Right lobe of liver (tissue), 6 donors: Measurements from ENCODE around the gene TRIM31. TPM values are rescaled to one million over a fixed set of nuclear protein-coding genes. Genes with fewer than 3 reads are reported as not detected.

Experiments used
- ATAC-seq, 4 donors: fragments of 200-7000 bp; cut with Tn5 transposase; one replicate each; pipeline ENCODE4 v1.9.1; 2020; ENCODE audit warnings: mild to moderate bottlenecking in 4 of 4, moderate library complexity in 4 of 4
- DNase-seq, 3 donors: peaks; one replicate each; pipeline ENCODE4 v3.0.0-alpha.2; 2020
- H3K27ac ChIP-seq, 3 donors: fragments of 200-600 bp; one replicate each; pipeline ENCODE4 v1.8.0; 2022
- H3K27me3 ChIP-seq, 2 donors: fragments of 200-600 bp; one replicate each; pipeline ENCODE4 v1.8.0; 2022
- H3K36me3 ChIP-seq, 4 donors: fragments of 200-600 bp; sonication (generic) in 1 of 4; one replicate each; pipeline versions ENCODE4 v1.5.1 to v1.8.0; 2017 to 2022; ENCODE audit warnings: control low read depth in 1 of 4
- H3K4me1 ChIP-seq, 4 donors: fragments of 200-600 bp; sonication (generic) in 1 of 4; one replicate each; pipeline versions ENCODE4 v1.5.1 to v1.8.0; 2017 to 2022; ENCODE audit warnings: control low read depth in 1 of 4
- H3K4me3 ChIP-seq, 3 donors: fragments of 200-600 bp; one replicate each; pipeline ENCODE4 v1.8.0; 2022
- H3K9me3 ChIP-seq, 4 donors: fragments of 200-600 bp; sonication (generic) in 1 of 4; one replicate each; pipeline versions ENCODE4 v1.5.1 to v1.8.0; 2017 to 2022; ENCODE audit warnings: control low read depth in 1 of 4
- POLR2A ChIP-seq: fragments of 450-650 bp; IDR thresholded peaks from one replicate; pipeline ENCODE4 v1.6.1; 2017; ENCODE audit warnings: antibody characterized with exemption, mild to moderate bottlenecking
- WGBS: methylation state at CpG from one replicate; pipeline ENCODE4 v1.1.6; 2018; ENCODE audit warnings: low coverage, low lambda C conversion rate; ENCODE audit not compliant: insufficient coverage; ENCODE audit errors: missing lambda C conversion rate; 5-methylcytosine and 5-hydroxymethylcytosine counted together
- intact Hi-C, 2 donors: fragments of 100-400 bp; cut with DNase I; formaldehyde crosslinking; loops; one replicate each; pipeline versions ENCODE4 v1.11.2 to v1.14.1; 2022
- total RNA-seq, 6 experiments: library from RNA; depleted of rRNA in 2 of 6; stranded (reverse); fragments of >200 nt in 2 of 6; fragmentation: NEBNext Ultra II Directional in 3 of 6; extraction: Animal tissue kit (Norgen Biotek cat#: 25700) in 3 of 6; gene quantifications; one replicate each; pipeline versions ENCODE4 v1.1.0 to v1.2.4, GENCODE V29; 2016 to 2023
- TF ChIP-seq, protein P1 (sequence below), 4 donors: fragments of 200-600 bp in 3 of 4; fragments of 450-650 bp in 1 of 4; IDR thresholded peaks; one replicate each; pipeline versions ENCODE4 v1.5.1 to v1.8.0; 2016 to 2022; ENCODE audit warnings: antibody characterized with exemption in 4 of 4, mild to moderate bottlenecking in 2 of 4
- donor health status: DM: no; HTN: yes; CAD: no.
- donor health status: DM: no; HTN: no; CAD: no.
- donor health status: DM: no; HTN: no; CAD: no.
- donor health status: DM: no; HTN: yes; CAD: no.
- donor health status: DM: no; HTN: yes; CAD: no.

The TRIM31 gene
- total RNA-seq, 6 experiments from 2014 or later, result 0.32 to 5.1 (median 0.60) TPM

DNA sequence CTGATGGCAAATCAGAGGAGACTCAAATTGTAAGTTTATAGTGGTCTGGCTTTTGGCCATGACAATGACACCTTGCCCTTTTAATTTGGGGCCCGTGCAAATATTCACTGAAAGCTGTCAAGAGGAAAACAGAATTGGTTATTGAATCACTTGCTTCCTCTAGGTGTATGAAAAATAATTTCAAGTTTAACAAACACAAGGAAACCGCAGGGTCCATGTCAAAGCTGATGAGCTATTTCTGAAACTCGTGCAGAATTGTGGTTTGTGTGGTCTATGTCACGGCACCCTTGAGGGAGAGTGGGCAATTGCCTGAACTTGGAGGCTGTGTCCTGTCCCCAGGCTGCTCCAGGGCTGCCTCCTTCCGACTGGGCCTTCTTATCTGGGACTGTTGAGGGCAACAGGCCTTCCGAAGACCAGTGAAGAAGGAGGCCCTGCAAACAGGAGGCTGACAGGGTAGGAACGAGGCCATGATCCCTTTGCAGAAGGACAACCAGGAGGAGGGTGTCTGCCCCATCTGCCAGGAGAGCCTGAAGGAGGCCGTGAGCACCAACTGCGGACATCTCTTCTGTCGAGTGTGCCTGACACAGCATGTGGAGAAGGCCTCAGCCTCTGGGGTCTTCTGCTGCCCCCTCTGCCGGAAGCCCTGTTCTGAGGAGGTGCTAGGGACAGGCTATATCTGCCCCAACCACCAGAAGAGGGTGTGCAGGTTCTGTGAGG, 23.8 kb upstream of the TRIM31 start:
- Histone ChIP-seq H3K4me3 (no peak overlapping the region), H3K27ac (no peak overlapping the region), H3K27me3 (no peaks in the 10 kb centered on the region), H3K36me3 (no peaks in the 10 kb centered on the region), H3K4me1 (no peaks in the 10 kb centered on the region), H3K9me3 (no peaks in the 10 kb centered on the region)
- TF ChIP-seq, protein P1, sequence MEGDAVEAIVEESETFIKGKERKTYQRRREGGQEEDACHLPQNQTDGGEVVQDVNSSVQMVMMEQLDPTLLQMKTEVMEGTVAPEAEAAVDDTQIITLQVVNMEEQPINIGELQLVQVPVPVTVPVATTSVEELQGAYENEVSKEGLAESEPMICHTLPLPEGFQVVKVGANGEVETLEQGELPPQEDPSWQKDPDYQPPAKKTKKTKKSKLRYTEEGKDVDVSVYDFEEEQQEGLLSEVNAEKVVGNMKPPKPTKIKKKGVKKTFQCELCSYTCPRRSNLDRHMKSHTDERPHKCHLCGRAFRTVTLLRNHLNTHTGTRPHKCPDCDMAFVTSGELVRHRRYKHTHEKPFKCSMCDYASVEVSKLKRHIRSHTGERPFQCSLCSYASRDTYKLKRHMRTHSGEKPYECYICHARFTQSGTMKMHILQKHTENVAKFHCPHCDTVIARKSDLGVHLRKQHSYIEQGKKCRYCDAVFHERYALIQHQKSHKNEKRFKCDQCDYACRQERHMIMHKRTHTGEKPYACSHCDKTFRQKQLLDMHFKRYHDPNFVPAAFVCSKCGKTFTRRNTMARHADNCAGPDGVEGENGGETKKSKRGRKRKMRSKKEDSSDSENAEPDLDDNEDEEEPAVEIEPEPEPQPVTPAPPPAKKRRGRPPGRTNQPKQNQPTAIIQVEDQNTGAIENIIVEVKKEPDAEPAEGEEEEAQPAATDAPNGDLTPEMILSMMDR (IDR thresholded peaks at IDR 0.05), result no peak
- no peak for TF ChIP-seq POLR2A
- intact Hi-C loops, result no loop called here
- WGBS, result 63% methylated on average over 7 of the region's 11 CpGs
- no peak for ATAC-seq
- DNase-seq, result no peak

DNA sequence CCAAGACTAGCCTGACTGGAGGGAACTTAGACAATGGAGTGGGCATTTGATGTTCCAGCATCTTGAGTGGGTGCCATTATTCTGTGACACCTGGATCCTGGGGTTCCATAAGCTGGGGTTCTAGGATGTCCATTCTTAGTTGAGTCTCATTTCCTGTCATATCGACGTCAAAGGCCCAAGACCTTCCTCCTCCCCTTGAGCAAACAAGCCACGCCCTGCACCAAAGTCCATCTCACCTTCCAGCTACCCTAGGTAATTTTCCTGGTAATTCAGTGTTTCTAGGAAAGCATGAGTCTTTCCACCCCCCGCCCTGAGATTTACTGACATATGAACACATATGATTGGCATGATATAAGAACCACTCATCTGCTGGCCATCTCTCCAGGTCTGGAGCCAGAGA, 22.9 kb upstream of the TRIM31 start, which contains the start of gene TRIM40:
TSS of gene TRIM40 (plus strand) at position 384 of the 400 bp plus-strand sequence. CDS start 897 bp downstream, outside the sequence.
- no peaks in the 10 kb centered on the region for H3K36me3 ChIP-seq
- DNase-seq, result no peak
- intact Hi-C loops, result no loop called here

DNA sequence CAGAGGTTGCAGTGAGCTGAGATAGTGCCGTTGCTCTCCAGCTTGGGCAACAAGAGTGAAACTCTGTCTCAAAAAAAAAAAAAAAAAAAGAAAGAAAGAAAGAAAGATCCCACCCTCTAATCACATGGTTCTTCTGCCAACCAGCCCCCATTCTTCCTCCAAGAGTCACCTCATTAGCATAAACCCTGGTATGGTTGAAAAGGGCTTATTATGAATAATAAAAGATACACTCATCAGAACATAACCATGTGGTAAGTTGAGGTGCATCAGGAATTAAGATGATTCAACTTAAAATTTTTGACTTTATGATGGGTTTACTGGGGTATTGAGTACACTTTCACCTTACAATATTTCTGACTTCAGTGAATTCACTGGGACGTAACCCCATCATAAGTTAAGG, 22.3 kb upstream of the TRIM31 start:
- Histone ChIP-seq H3K4me3 (no peak overlapping the region), H3K27me3 (no peaks in the 10 kb centered on the region), H3K27ac (no peak overlapping the region), H3K9me3 (no peaks in the 10 kb centered on the region), H3K36me3 (no peaks in the 10 kb centered on the region), H3K4me1 (peaks cover 0 to 4% (median 0%) of the 10 kb centered on the region in 4 donors)
- DNase-seq (no peak), ATAC-seq (no peak)
- 61% methylated on average over 2 of the region's 2 CpGs for WGBS
- no peak for TF ChIP-seq POLR2A
- TF ChIP-seq, protein P1 (IDR thresholded peaks at IDR 0.05), result no peak
- intact Hi-C loops, result no loop called here

More for the DNA sequence above, 22.9 kb upstream of the TRIM31 start, which contains the start of gene TRIM40:
- H3K4me1 ChIP-seq, result peaks cover 0 to 2% (median 0%) of the 10 kb centered on the region in 4 donors
- H3K4me3 ChIP-seq, result no peak within 1 kb of the TSS
- no peak within 1 kb of the TSS for H3K27ac ChIP-seq
- peak in 1 of 4 donors; percentile 60 for ATAC-seq
- H3K27me3 ChIP-seq, result no peaks in the 10 kb centered on the region
- H3K9me3 ChIP-seq, result no peaks in the 10 kb centered on the region
- WGBS, result 46% methylated on average over 4 of the region's 4 CpGs
- TF ChIP-seq, protein P1 (IDR thresholded peaks at IDR 0.05), result no peak
- TF ChIP-seq POLR2A, result no peak

DNA sequence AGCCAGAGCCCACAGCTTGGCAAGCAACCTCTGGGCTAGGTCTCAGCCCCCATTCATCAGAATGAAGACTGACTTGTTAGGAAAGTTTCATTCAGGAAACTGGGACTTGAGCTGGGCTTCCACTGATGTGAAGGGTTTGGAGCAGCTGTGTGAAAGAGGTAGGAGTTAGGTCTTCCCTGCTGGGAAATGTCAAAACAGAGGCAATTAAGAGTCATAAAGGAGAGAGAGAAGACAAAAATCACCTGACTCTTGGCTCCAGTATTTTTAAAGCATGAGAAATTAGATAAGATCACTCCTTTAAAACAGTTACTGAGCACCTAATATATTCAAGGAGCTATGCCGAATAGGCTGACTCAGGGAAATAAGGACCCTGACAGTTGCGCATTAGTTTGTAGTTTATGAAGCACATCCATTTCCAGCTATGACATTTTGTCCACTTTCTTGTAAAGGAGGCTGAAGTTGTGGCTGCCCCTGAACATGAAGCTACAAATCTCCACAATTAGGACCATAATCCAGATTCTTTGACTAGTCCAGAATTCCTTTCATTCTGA, 19.1 kb upstream of the TRIM31 start:
- TF ChIP-seq, protein P1 (IDR thresholded peaks at IDR 0.05), result no peak
- TF ChIP-seq POLR2A, result no peak
- Histone ChIP-seq H3K27me3 (peaks cover 0 to 8% of the 10 kb centered on the region in 2 donors), H3K4me3 (no peak overlapping the region), H3K27ac (no peak overlapping the region), H3K36me3 (no peaks in the 10 kb centered on the region), H3K9me3 (no peaks in the 10 kb centered on the region), H3K4me1 (peaks cover 0 to 9% (median 2%) of the 10 kb centered on the region in 4 donors)
- DNase-seq (no peak), ATAC-seq (no peak)
- intact Hi-C loops, result no loop called here
- WGBS, result 76% methylated on average over 2 of the region's 2 CpGs
